Loucy (cell line): Measurements from ENCODE around the gene SLC38A1.

Experiments
- H2AFZ ChIP-seq: fragments of 200-600 bp; sonication (generic); 2 replicates; pipeline ENCODE4 v1.6.0; 2016; ENCODE audit warnings: antibody characterized with exemption, mild to moderate bottlenecking, low read length, moderate library complexity
- H3F3A ChIP-seq: fragments of 200-600 bp; 2 replicates; pipeline ENCODE4 v1.6.0; 2016; ENCODE audit warnings: antibody characterized with exemption, low read depth, mild to moderate bottlenecking
- H3K27me3 ChIP-seq: fragments of 200-600 bp; sonication (generic); 2 replicates; pipeline ENCODE4 v1.6.1; 2014; ENCODE audit warnings: low read length, mild to moderate bottlenecking; ENCODE audit not compliant: insufficient read depth, poor library complexity, severe bottlenecking
- H3K36me3 ChIP-seq: fragments of 200-600 bp; sonication (generic); 2 replicates; pipeline ENCODE4 v1.6.1; 2016; ENCODE audit warnings: low read length; ENCODE audit not compliant: insufficient read depth
- H3K4me1 ChIP-seq: fragments of 200-600 bp; sonication (generic); 2 replicates; pipeline ENCODE4 v1.5.1; 2014; ENCODE audit warnings: low read length, mild to moderate bottlenecking; ENCODE audit not compliant: insufficient read depth, poor library complexity, severe bottlenecking
- H3K4me2 ChIP-seq: fragments of 200-600 bp; sonication (generic); 2 replicates; pipeline ENCODE4 v1.6.0; 2014; ENCODE audit warnings: antibody characterized with exemption, low read length, low read depth, mild to moderate bottlenecking; ENCODE audit not compliant: poor library complexity, severe bottlenecking
- H3K4me3 ChIP-seq: fragments of 200-600 bp; sonication (generic); 2 replicates; pipeline ENCODE4 v1.5.1; 2014; ENCODE audit warnings: low read length, mild to moderate bottlenecking, mixed read lengths; ENCODE audit not compliant: poor library complexity, severe bottlenecking
- H3K79me2 ChIP-seq: fragments of 200-600 bp; sonication (generic); 2 replicates; pipeline ENCODE4 v1.6.1; 2014; ENCODE audit warnings: low read length; ENCODE audit not compliant: insufficient read depth
- H3K9ac ChIP-seq: fragments of 200-600 bp; sonication (generic); 2 replicates; pipeline ENCODE4 v1.6.0; 2014; ENCODE audit warnings: mild to moderate bottlenecking, low read depth, low read length, moderate library complexity; ENCODE audit not compliant: poor library complexity, severe bottlenecking
- H3K9me2 ChIP-seq: fragments of 200-600 bp; sonication (generic); replicated peaks from 2 replicates; pipeline ENCODE4 v1.6.1; 2016; ENCODE audit warnings: low read depth, low read length, mixed read lengths
- H3K9me3 ChIP-seq: fragments of 200-600 bp; sonication (generic); 2 replicates; pipeline ENCODE4 v1.6.1; 2014; ENCODE audit warnings: mild to moderate bottlenecking, antibody characterized with exemption, low read length, low read depth; ENCODE audit not compliant: insufficient read depth
- H4K20me1 ChIP-seq: fragments of 200-600 bp; sonication (generic); 2 replicates; pipeline ENCODE4 v1.6.0; 2014; ENCODE audit warnings: antibody characterized with exemption, low read length, mild to moderate bottlenecking; ENCODE audit not compliant: insufficient read depth, poor library complexity, severe bottlenecking
- CTCF ChIP-seq: fragments of 200-600 bp; sonication (generic); conservative IDR thresholded peaks from 2 replicates; pipeline ENCODE4 v1.5.1; 2014; ENCODE audit warnings: mild to moderate bottlenecking, antibody characterized with exemption, low read length
- EZH2phosphoT487 ChIP-seq: fragments of 200-600 bp; IDR thresholded peaks from 2 replicates; pipeline ENCODE4 v1.6.1; 2018; ENCODE audit warnings: antibody characterized with exemption, mild to moderate bottlenecking, moderate library complexity, borderline replicate concordance

The SLC38A1 gene

GRCh38 chr12:46160101-46160980, 108.5 kb downstream of the SLC38A1 start:
- Histone ChIP-seq H3K27me3 (no peaks in the 10 kb centered on the region), H3K36me3 (no peaks in the 10 kb centered on the region), H3K9me3 (no peaks in the 10 kb centered on the region), H3K9me2 (no peaks in the 10 kb centered on the region), H3K4me3 (no peak overlapping the region), H3K4me2 (no peak overlapping the region), H3K9ac (no peak overlapping the region), H3F3A (no peaks in the 10 kb centered on the region), H3K4me1 (peaks cover 4% of the 10 kb centered on the region), H3K79me2 (no peaks in the 10 kb centered on the region), H2AFZ (no peak overlapping the region), H4K20me1 (no peaks in the 10 kb centered on the region)
- no peak for TF ChIP-seq EZH2phosphoT487
- no peak for TF ChIP-seq CTCF

- Histone ChIP-seq H4K20me1 (no peaks in the 10 kb centered on the region), H3K4me3 (no peak overlapping the region), H3K9me2 (no peaks in the 10 kb centered on the region), H3K36me3 (no peaks in the 10 kb centered on the region), H3K79me2 (no peaks in the 10 kb centered on the region), H3K4me1 (peaks cover 4% of the 10 kb centered on the region), H3K4me2 (no peak overlapping the region), H3K9ac (no peak overlapping the region), H3K27me3 (no peaks in the 10 kb centered on the region), H3K9me3 (no peaks in the 10 kb centered on the region), H2AFZ (no peak overlapping the region), H3F3A (no peaks in the 10 kb centered on the region)
- TF ChIP-seq CTCF (no peak), EZH2phosphoT487 (no peak)
Measured at GRCh38 chr12:46159309-46159901, 109.4 kb downstream of the SLC38A1 start.

GRCh38 chr12:46158501-46158900, 110.3 kb downstream of the SLC38A1 start:
- H3K9ac ChIP-seq = no peak overlapping the region
- H4K20me1 ChIP-seq = no peaks in the 10 kb centered on the region
- H3K9me2 ChIP-seq = no peaks in the 10 kb centered on the region
- H3K36me3 ChIP-seq = no peaks in the 10 kb centered on the region
- no peaks in the 10 kb centered on the region for H3K9me3 ChIP-seq
- H3F3A ChIP-seq = no peaks in the 10 kb centered on the region
- no peaks in the 10 kb centered on the region for H3K27me3 ChIP-seq
- no peak overlapping the region for H3K4me3 ChIP-seq
- no peak overlapping the region for H2AFZ ChIP-seq
- no peaks in the 10 kb centered on the region for H3K79me2 ChIP-seq
- TF ChIP-seq EZH2phosphoT487 (no peak), CTCF (no peak)
- H3K4me1 ChIP-seq = peaks cover 4% of the 10 kb centered on the region
- H3K4me2 ChIP-seq = no peak overlapping the region
